ENCODE measurements around the gene LEKR1. TPM values are rescaled to one million over a fixed set of nuclear protein-coding genes. Genes with fewer than 3 reads are reported as not detected.
"Not testable (repeated sequence)": the region's sequence is repeated elsewhere in the genome, so short reads cannot be mapped to it uniquely, and the experiment has no call there.

The LEKR1 gene
- total RNA-seq, 1 donor from 2014 or later: 1.8 TPM

GRCh38 chr3:156820692-156821080 is 5.5 kb upstream of the LEKR1 start:
- Mint-ChIP-seq H3K4me1 (peaks cover 29% of the 10 kb centered on the region), H3K4me3 (no peak overlapping the region), H3K27me3 (ENCODE audit: low read depth) (peaks cover 10% of the 10 kb centered on the region), H3K27ac (ENCODE audit: unreplicated experiment) (no peak overlapping the region), H3K9me3 (no peaks in the 10 kb centered on the region), H3K36me3 (ENCODE audit: low read depth) (no peaks in the 10 kb centered on the region)
- TF ChIP-seq, protein P1, sequence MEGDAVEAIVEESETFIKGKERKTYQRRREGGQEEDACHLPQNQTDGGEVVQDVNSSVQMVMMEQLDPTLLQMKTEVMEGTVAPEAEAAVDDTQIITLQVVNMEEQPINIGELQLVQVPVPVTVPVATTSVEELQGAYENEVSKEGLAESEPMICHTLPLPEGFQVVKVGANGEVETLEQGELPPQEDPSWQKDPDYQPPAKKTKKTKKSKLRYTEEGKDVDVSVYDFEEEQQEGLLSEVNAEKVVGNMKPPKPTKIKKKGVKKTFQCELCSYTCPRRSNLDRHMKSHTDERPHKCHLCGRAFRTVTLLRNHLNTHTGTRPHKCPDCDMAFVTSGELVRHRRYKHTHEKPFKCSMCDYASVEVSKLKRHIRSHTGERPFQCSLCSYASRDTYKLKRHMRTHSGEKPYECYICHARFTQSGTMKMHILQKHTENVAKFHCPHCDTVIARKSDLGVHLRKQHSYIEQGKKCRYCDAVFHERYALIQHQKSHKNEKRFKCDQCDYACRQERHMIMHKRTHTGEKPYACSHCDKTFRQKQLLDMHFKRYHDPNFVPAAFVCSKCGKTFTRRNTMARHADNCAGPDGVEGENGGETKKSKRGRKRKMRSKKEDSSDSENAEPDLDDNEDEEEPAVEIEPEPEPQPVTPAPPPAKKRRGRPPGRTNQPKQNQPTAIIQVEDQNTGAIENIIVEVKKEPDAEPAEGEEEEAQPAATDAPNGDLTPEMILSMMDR (conservative IDR thresholded peaks at IDR 0.05): no peak
- no peak for DNase-seq (ENCODE audit: low read depth, low spot score)

DNA sequence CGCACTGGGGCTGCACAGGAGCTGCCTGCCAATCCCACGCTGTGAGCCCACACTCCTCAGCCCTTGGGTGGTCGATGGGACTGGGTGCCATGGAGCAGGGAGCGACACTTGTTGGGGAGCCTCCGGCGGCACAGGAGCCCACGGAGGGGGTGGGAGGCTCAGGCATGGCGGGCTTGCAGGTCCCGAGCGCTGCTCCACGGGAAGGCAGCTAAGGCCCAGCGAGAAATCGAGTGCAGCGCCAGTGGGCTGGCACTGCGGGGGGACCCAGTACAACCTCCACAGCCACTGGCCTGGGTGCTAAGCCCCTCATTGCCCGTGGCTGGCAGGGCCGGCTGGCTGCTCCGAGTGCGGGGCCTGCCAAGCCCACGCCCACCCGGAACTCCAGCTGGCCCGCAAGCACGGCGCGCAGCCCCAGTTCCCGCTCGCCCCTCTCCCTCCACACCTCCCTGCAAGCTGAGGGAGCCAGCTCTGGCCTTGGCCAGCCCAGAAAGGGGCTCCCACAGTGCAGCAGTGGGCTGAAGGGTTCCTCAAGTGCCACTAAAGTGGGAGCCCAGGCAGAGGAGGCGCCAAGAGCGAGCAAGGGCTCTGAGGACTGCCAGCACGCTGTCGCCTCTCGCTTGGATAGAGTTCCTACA is 3.4 kb upstream of the LEKR1 start:
- not testable (repeated sequence) for H3K27ac Mint-ChIP-seq (ENCODE audit: unreplicated experiment); DNase-seq (ENCODE audit: low read depth, low spot score); H3K36me3 Mint-ChIP-seq (ENCODE audit: low read depth); H3K9me3 Mint-ChIP-seq; H3K27me3 Mint-ChIP-seq (ENCODE audit: low read depth)
- Mint-ChIP-seq H3K4me1 (peaks cover 33% of the 10 kb centered on the region), H3K4me3 (peak overlapping the region; percentile 29)

- Mint-ChIP-seq H3K9me3 (no peaks in the 10 kb centered on the region), H3K4me1 (peaks cover 23% of the 10 kb centered on the region), H3K36me3 (ENCODE audit: low read depth) (no peaks in the 10 kb centered on the region), H3K27ac (ENCODE audit: unreplicated experiment) (peak overlapping the region; percentile 97), H3K4me3 (peak overlapping the region; percentile 91), H3K27me3 (ENCODE audit: low read depth) (no peaks in the 10 kb centered on the region)
- TF ChIP-seq, protein P1 (conservative IDR thresholded peaks at IDR 0.05): no peak
- DNase-seq (ENCODE audit: low read depth, low spot score): no peak
Measured at GRCh38 chr3:156825795-156826143, 384 bp upstream of the LEKR1 start.

DNA sequence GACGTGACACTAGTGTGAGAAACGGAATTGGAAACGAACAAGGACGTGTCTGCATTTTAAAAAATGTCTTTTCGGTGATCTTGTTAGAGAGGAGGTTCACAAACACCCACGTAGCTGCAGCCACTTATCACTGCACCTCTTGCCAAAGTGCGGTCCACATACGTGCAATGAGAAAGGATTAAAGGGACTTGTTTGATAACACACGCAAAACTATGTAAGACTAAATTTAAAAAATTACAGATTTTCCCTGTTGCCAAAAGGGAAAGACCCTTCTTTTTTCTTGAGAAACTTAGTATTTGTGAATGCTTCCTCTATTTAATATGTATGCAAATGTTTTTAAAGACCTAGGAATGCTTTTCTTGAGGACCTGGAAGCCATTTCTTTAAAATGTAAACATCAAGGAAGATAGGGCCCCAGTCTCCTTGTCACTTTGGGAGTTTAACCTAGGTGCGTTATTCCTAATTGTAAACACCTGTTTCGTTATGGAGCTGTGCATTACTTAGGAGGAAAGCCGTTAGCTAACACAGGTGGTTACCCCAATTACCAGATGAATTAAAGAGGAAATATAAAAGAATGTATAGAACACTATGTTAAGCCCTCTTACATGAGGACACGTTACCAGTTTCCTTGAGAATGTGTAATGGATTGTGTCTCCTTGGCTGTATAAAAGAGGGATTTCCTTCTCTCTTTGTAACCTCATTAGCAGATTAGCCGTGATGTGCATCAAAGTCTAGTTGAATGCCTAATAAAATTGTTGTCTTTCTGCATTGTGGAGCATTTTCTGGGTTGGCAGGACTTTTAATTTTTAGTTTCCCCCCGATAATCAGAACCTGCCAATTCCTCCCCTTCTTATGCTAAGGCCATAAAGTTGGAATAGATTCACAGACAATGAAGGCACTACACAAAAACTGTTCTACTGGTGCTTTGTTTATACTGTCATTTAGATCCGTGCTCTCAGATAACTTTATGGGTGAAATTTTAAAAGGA is 1.0 kb downstream of the LEKR1 start:
- Mint-ChIP-seq H3K4me3 (peak overlapping the region; percentile 91), H3K36me3 (ENCODE audit: low read depth) (no peaks in the 10 kb centered on the region), H3K27me3 (ENCODE audit: low read depth) (no peaks in the 10 kb centered on the region), H3K27ac (ENCODE audit: unreplicated experiment) (peak overlapping the region; percentile 95), H3K4me1 (peaks cover 23% of the 10 kb centered on the region), H3K9me3 (no peaks in the 10 kb centered on the region)
- DNase-seq (ENCODE audit: low read depth, low spot score): no peak
- TF ChIP-seq, protein P1 (conservative IDR thresholded peaks at IDR 0.05): no peak

- no peak overlapping the region for H3K27ac Mint-ChIP-seq (ENCODE audit: unreplicated experiment)
- H3K4me3 Mint-ChIP-seq: no peak overlapping the region
- H3K9me3 Mint-ChIP-seq: no peaks in the 10 kb centered on the region
- TF ChIP-seq, protein P1 (conservative IDR thresholded peaks at IDR 0.05): no peak
- no peak for DNase-seq (ENCODE audit: low read depth, low spot score)
- no peaks in the 10 kb centered on the region for H3K36me3 Mint-ChIP-seq (ENCODE audit: low read depth)
- H3K27me3 Mint-ChIP-seq (ENCODE audit: low read depth): no peaks in the 10 kb centered on the region
- H3K4me1 Mint-ChIP-seq: peaks cover 16% of the 10 kb centered on the region
Measured at GRCh38 chr3:156831006-156831405, 4.9 kb downstream of the LEKR1 start.

GRCh38 chr3:156834435-156834834 is 8.3 kb downstream of the LEKR1 start:
- Mint-ChIP-seq H3K4me3 (no peak overlapping the region), H3K9me3 (no peaks in the 10 kb centered on the region), H3K4me1 (no peaks in the 10 kb centered on the region), H3K27me3 (ENCODE audit: low read depth) (no peaks in the 10 kb centered on the region), H3K27ac (ENCODE audit: unreplicated experiment) (no peak overlapping the region), H3K36me3 (ENCODE audit: low read depth) (no peaks in the 10 kb centered on the region)
- no peak for DNase-seq (ENCODE audit: low read depth, low spot score)
- TF ChIP-seq, protein P1 (conservative IDR thresholded peaks at IDR 0.05): no peak

Measured in neural crest cell (in vitro differentiated cells).